IPS-18c (cell line): ENCODE measurements around the gene HINT2.

Experiments used
- H3K4me3 ChIP-seq: 2 replicates; pipeline ENCODE4 v1.7.0; 2013; ENCODE audit warnings: low read depth, mild to moderate bottlenecking, low read length, moderate library complexity; ENCODE audit not compliant: insufficient read depth
- H3K9me3 ChIP-seq: one replicate; pipeline ENCODE4 v1.6.1; 2013; ENCODE audit warnings: mild to moderate bottlenecking, low read length, moderate library complexity; ENCODE audit not compliant: control insufficient read depth, insufficient read depth

Gene HINT2

GRCh38 chr9:35797311-35798109, 17.3 kb downstream of the HINT2 start:
- H3K4me3 ChIP-seq = no peak overlapping the region
- no peaks in the 10 kb centered on the region for H3K9me3 ChIP-seq

GRCh38 chr9:35795695-35796094, 19.1 kb downstream of the HINT2 start:
- no peak overlapping the region for H3K4me3 ChIP-seq
- no peaks in the 10 kb centered on the region for H3K9me3 ChIP-seq

DNA sequence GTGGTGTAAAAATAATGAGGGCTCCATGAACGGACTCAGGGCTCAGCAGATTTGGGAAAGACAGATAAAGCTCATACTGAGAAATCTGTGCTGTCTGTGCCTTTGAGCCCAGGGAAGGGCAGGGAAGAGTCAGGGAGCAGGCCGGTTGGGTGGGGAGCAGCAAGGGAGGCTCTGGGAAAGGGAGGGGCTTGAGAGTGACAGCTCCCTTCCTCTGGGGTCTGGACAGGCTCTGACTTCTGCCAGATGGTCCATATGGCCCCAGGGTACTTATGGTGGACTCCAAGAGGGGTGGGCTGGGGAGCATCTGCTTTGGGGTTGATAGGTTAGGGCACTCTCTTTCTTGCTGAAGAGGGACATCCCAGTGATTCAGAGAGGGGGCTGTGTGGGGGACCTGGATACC, 21.4 kb downstream of the HINT2 start:
- H3K9me3 ChIP-seq = no peaks in the 10 kb centered on the region
- H3K4me3 ChIP-seq = no peak overlapping the region

GRCh38 chr9:35792826-35793225, 22.0 kb downstream of the HINT2 start:
- Histone ChIP-seq H3K9me3 (no peaks in the 10 kb centered on the region), H3K4me3 (no peak overlapping the region)

DNA sequence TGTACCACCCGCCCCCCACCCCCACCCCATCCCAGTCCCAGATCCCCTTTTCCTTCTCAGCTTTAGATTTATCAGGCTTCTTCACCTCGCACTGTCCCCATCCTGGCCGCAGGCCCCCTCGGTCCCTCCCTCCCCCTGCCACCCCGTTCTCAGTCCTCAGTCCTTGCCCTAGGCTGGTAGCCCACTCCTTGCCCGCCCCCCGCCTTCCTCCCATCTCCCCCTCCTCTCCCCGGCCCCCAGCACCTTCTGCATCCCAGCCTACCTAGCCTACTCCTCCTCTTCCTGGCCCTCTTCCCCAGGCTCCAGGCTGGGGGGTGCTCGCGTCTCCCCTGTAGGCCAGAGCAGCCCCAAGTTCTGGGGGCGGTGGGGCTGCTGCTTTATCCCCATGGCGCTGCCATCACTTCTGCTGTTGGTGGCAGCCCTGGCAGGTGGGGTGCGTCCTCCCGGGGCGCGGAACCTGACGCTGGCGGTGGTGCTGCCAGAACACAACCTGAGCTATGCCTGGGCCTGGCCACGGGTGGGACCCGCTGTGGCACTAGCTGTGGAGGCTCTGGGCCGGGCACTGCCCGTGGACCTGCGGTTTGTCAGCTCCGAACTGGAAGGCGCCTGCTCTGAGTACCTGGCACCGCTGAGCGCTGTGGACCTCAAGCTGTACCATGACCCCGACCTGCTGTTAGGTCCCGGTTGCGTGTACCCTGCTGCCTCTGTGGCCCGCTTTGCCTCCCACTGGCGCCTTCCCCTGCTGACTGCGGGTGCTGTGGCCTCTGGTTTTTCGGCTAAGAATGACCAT, 22.6 kb downstream of the HINT2 start:
- H3K9me3 ChIP-seq = no peaks in the 10 kb centered on the region
- H3K4me3 ChIP-seq = no peak overlapping the region; the same call in 1 of the 2 replicates

- no peaks in the 10 kb centered on the region for H3K9me3 ChIP-seq
- peak within 1 kb of the TSS; percentile 56 for H3K4me3 ChIP-seq
These were observed 23.4 kb downstream of the HINT2 start, which contains the start of gene NPR2 for GRCh38 chr9:35791297-35791921. TSS of gene NPR2 (plus strand) at chr9:35791591. CDS start at chr9:35792409, 818 bp downstream.

- Histone ChIP-seq H3K4me3 (peak overlapping the region; percentile 34; the same call in 1 of the 2 replicates), H3K9me3 (no peaks in the 10 kb centered on the region)
These were observed 24.2 kb downstream of the HINT2 start for GRCh38 chr9:35790385-35791296.

DNA sequence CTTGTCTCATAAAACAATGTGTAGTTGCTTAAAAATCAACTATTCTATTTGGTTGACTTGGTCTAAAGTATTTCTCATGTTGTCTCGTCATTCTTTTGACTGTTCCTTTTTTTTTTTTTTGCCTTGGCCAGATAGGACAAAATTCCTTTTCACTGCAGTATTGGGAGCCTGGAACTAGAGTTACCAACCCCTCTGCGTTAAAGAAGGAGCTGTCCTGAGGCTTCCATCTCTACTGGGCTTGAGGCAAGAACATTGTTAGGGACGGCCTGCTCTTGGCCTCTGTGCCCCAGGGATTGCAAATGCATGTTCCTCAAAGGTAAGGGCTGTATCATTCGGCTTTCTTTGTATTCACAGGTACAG, 24.8 kb downstream of the HINT2 start:
- H3K4me3 ChIP-seq = no peak overlapping the region
- H3K9me3 ChIP-seq = no peaks in the 10 kb centered on the region

GRCh38 chr9:35789541-35789940, 25.3 kb downstream of the HINT2 start:
- Histone ChIP-seq H3K9me3 (no peaks in the 10 kb centered on the region), H3K4me3 (no peak overlapping the region)

- H3K9me3 ChIP-seq = peaks cover 2% of the 10 kb centered on the region
These were observed 31.4 kb downstream of the HINT2 start for GRCh38 chr9:35783418-35783817.

GRCh38 chr9:35781066-35781465, 33.8 kb downstream of the HINT2 start:
- H3K4me3 ChIP-seq = no peak overlapping the region
- H3K9me3 ChIP-seq = peaks cover 2% of the 10 kb centered on the region

More at GRCh38 chr9:35783418-35783817, 31.4 kb downstream of the HINT2 start:
- H3K4me3 ChIP-seq = no peak overlapping the region

DNA sequence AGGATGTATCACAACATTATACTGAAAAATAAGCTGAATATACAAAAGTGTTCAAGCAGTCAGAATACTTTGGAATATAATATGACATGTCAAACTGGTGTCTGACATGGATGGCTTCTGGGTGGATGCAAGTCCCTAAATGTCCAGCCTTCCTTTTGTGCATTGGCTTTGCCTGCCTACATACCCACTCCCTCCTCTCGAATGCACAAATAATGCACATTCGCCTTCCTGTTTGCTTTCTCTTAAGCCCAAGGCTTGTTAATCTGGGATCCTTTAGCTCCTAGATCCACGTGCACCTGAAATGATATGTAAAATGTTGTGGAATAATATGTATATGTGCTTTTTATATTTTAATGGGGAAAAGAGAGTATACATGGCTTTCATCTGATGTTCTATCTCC, 36.3 kb downstream of the HINT2 start:
- Histone ChIP-seq H3K4me3 (no peak overlapping the region), H3K9me3 (peaks cover 2% of the 10 kb centered on the region)

DNA sequence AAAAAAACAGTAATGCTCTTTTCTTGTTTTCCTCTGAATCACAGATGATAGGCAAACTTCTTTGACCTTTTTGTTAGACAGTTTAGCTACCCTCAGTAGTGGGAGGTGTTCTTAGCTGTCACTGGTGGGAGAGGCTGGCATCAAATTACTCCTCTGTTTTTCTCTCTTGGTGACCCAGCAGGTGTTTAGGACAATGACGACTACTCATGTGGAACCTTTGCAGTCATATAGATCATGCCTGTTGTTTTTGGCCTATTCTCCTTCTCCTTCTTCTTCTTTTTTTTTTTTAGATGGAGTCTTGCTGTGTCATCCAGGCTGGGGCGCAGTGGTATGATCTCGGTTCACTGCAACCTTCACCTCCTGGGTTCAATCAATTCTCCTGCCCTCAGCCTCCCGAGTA, 38.8 kb downstream of the HINT2 start:
- H3K9me3 ChIP-seq = peaks cover 2% of the 10 kb centered on the region
- H3K4me3 ChIP-seq = no peak overlapping the region

DNA sequence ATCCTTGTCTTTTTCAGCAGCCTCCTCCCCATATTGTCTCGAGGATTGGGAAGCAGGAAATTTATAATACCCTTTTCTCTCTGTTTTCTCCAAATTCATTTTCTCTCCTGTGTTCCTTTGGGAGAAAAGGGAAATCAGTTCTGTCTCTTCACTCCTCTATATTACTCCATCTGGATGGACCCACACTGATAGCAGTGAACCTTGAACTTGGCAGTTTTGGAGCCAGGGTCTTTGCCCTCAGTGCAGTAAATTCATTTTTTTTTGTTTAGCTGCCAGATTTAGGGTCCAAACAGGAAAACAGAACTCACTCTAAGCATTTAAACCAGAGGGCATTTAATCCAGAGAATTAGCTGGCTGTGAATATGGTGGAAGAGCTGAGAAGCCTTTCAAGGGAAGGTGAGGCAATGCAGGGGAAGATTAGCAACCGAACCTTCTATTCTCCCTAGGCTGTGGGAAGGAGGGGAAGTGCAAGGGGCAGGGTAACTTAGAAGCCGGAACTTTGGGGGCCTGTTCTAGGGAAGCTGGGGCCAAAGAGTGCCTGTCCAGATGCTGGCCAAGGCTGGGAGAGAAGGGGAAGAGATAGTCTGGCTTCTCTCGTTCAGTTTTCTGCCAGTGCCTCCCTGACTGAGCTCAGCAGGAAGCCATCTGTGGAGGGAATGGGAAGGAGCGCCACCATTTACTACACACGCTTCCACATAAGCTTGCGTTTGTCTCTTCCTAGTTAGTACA, 39.8 kb downstream of the HINT2 start:
- H3K9me3 ChIP-seq = peaks cover under 1% of the 10 kb centered on the region
- no peak overlapping the region for H3K4me3 ChIP-seq

- Histone ChIP-seq H3K9me3 (no peaks in the 10 kb centered on the region), H3K4me3 (no peak overlapping the region)
These were observed 42.9 kb downstream of the HINT2 start for GRCh38 chr9:35771943-35772342.

- H3K4me3 ChIP-seq = no peak overlapping the region
These were observed 43.3 kb downstream of the HINT2 start for GRCh38 chr9:35771534-35771933.

More at GRCh38 chr9:35771534-35771933, 43.3 kb downstream of the HINT2 start:
- no peaks in the 10 kb centered on the region for H3K9me3 ChIP-seq
